RWPE2 (cell line): ENCODE measurements around the gene MRPL19.

Experiments
- ATAC-seq: fragments of 200-7000 bp; cut with Tn5 transposase; 3 replicates; pipeline ENCODE4 v1.9.1; 2021; ENCODE audit warnings: low read depth
- DNase-seq: peaks from one replicate; pipeline ENCODE4 v3.0.0-alpha.2; 2020; ENCODE audit warnings: low spot score
- H3K27ac ChIP-seq: fragments of 450-650 bp; 2 replicates; pipeline ENCODE4 v1.5.1; 2017; ENCODE audit warnings: mild to moderate bottlenecking; ENCODE audit not compliant: poor library complexity, severe bottlenecking
- H3K27me3 ChIP-seq: fragments of 250-450 bp; sonication (Bioruptor Pico); 2 replicates; pipeline ENCODE4 v1.5.1; 2021; ENCODE audit warnings: mild to moderate bottlenecking, moderate library complexity; ENCODE audit not compliant: insufficient read depth, poor library complexity, severe bottlenecking
- H3K36me3 ChIP-seq: fragments of 250-450 bp; sonication (Bioruptor Pico); 2 replicates; pipeline ENCODE4 v1.5.1; 2020; ENCODE audit warnings: low read depth, mild to moderate bottlenecking, moderate library complexity
- H3K4me1 ChIP-seq: fragments of 250-450 bp; sonication (Bioruptor Pico); 2 replicates; pipeline ENCODE4 v1.5.1; 2021; ENCODE audit warnings: mild to moderate bottlenecking, moderate library complexity; ENCODE audit not compliant: insufficient read depth, poor library complexity, severe bottlenecking
- H3K4me3 ChIP-seq: fragments of 250-450 bp; sonication (Bioruptor Pico); 2 replicates; pipeline ENCODE4 v1.5.1; 2021; ENCODE audit warnings: mild to moderate bottlenecking, moderate library complexity; ENCODE audit not compliant: severe bottlenecking
- H3K9me3 ChIP-seq: fragments of 250-450 bp; sonication (Bioruptor Pico); 2 replicates; pipeline ENCODE4 v1.5.1; 2021; ENCODE audit warnings: mild to moderate bottlenecking, moderate library complexity; ENCODE audit not compliant: severe bottlenecking
- CTCF ChIP-seq: fragments of 450-650 bp; IDR thresholded peaks from one replicate; pipeline ENCODE4 v1.5.1; 2017; ENCODE audit warnings: mild to moderate bottlenecking, moderate library complexity; ENCODE audit not compliant: poor library complexity, severe bottlenecking

MRPL19 gene

DNA sequence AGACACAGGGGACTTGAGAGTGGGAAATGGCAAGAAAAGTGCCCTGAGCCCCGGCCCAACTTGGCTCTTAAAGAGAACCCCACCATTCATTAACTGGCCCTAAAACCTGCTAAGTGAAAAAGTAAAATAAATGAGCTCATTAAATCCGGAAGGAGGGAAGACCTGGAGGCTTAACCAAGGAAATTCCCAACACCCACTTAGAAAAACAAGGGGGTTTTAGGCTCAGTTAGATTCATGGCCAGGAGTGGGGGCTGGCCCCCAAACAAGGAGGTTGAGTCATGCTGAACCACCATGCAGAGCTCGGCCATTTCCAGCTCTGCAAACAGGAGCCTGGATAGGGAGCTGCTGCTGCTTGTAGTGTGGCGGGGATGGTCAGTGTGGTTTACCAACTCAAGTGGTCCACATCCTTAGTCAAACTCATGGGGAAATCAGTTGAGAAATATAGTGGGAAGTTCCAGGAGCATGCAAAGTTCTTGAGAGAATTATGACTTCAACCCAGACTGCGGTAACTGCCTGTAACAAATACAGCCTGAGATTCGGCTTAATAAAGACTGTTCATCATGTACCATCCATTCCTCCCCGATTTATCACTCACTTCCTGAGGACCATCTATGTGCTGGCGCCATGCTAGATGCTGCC lies 39.7 kb upstream of the MRPL19 start:
- DNase-seq (no peak), ATAC-seq (no peak)
- H3K4me3 ChIP-seq, result no peak overlapping the region
- peaks cover 44% of the 10 kb centered on the region for H3K4me1 ChIP-seq
- H3K27ac ChIP-seq, result peak overlapping the region; percentile 74
- H3K36me3 ChIP-seq, result no peaks in the 10 kb centered on the region
- no peaks in the 10 kb centered on the region for H3K9me3 ChIP-seq
- no peaks in the 10 kb centered on the region for H3K27me3 ChIP-seq
- no peak for TF ChIP-seq CTCF

- H3K36me3 ChIP-seq, result no peaks in the 10 kb centered on the region
- no peaks in the 10 kb centered on the region for H3K27me3 ChIP-seq
- TF ChIP-seq CTCF, result no peak
- no peaks in the 10 kb centered on the region for H3K9me3 ChIP-seq
- no peak for ATAC-seq
- no peak overlapping the region for H3K4me3 ChIP-seq
- no peak for DNase-seq
- H3K27ac ChIP-seq, result peak overlapping the region; percentile 74
- peaks cover 39% of the 10 kb centered on the region for H3K4me1 ChIP-seq
Measured at GRCh38 chr2:75607400-75607798, 39.2 kb upstream of the MRPL19 start.

DNA sequence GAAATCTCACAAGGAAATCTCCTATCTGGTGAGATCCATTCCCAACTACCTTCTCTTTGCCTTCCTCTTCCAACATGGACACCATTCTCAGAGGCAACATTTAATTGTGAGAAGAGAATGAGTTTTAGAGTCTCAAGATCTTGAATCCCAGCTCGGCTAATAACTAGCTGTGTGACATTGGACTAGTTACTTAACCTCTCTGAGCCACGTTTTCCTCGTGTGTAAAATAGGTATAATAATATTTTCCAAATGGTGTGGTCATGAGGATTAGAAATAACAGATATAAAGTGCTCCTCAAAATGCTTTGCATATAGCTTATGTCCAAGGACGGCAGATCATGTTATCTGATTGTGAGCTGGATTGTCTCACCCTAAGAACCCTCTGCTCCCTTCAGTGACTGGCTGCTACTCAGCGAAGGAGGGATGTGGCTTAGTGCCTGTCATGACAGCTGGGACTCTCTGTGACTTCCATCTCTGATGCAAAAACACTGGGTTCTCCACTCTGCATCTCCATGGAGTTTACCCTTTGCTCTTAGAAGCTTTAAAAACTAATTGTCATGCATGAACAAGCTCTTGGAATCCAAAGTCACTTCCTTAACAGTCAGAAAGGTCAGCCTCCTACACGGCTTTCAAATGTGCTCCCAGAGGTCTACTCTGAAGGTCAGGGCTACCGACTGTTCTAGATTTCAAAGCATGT lies 38.4 kb upstream of the MRPL19 start:
- Histone ChIP-seq H3K9me3 (no peaks in the 10 kb centered on the region), H3K27ac (no peak overlapping the region), H3K27me3 (no peaks in the 10 kb centered on the region), H3K4me1 (peaks cover 32% of the 10 kb centered on the region), H3K4me3 (no peak overlapping the region), H3K36me3 (no peaks in the 10 kb centered on the region)
- ATAC-seq (no peak), DNase-seq (no peak)
- no peak for TF ChIP-seq CTCF

- DNase-seq, result no peak
- peak; percentile 97 for TF ChIP-seq CTCF
- H3K27ac ChIP-seq, result no peak overlapping the region
- no peaks in the 10 kb centered on the region for H3K36me3 ChIP-seq
- peaks cover 25% of the 10 kb centered on the region for H3K4me1 ChIP-seq
- H3K9me3 ChIP-seq, result no peaks in the 10 kb centered on the region
- no peaks in the 10 kb centered on the region for H3K27me3 ChIP-seq
- ATAC-seq, result peak; percentile 70
- H3K4me3 ChIP-seq, result no peak overlapping the region
Measured at GRCh38 chr2:75608684-75609333, 37.8 kb upstream of the MRPL19 start.
